Gastroesophageal sphincter (tissue), 3 donors: ENCODE measurements around the gene FGF23.

ENCODE experiments used
- POLR2AphosphoS5 ChIP-seq: sonication (generic); formaldehyde crosslinking; IDR thresholded peaks from one replicate; pipeline ENCODE4 v1.6.1; 2017; ENCODE audit warnings: antibody characterized with exemption
- TF ChIP-seq, protein P1 (sequence below), 4 experiments: fragments of 200-600 bp in 2 of 4; fragments of 450-650 bp in 2 of 4; sonication (generic) in 1 of 4; IDR thresholded peaks; one replicate each; pipeline ENCODE4 v1.5.1; 2017 to 2019; ENCODE audit warnings: antibody characterized with exemption in 4 of 4, mild to moderate bottlenecking in 2 of 4, moderate library complexity in 2 of 4

DNA sequence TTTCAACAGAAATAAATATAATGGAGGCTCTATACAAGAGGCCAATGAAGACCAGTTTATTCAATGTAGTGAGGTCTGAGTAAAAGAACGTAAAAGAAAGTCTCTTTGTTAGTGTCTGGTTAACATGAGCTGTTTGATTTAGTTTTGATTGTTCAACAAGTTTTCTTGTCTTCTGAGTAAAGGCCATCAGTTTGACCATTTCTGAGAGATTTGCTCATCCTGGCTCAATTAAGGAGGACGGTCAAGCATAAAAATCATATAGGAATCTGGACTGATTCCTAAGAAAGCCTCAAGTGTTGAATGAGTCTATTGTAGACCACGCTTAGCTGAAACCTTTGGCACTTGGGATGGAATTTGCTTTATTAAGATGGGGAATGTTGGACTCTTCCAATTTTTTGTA is 32.5 kb upstream of the FGF23 start:
- TF ChIP-seq, protein P1, sequence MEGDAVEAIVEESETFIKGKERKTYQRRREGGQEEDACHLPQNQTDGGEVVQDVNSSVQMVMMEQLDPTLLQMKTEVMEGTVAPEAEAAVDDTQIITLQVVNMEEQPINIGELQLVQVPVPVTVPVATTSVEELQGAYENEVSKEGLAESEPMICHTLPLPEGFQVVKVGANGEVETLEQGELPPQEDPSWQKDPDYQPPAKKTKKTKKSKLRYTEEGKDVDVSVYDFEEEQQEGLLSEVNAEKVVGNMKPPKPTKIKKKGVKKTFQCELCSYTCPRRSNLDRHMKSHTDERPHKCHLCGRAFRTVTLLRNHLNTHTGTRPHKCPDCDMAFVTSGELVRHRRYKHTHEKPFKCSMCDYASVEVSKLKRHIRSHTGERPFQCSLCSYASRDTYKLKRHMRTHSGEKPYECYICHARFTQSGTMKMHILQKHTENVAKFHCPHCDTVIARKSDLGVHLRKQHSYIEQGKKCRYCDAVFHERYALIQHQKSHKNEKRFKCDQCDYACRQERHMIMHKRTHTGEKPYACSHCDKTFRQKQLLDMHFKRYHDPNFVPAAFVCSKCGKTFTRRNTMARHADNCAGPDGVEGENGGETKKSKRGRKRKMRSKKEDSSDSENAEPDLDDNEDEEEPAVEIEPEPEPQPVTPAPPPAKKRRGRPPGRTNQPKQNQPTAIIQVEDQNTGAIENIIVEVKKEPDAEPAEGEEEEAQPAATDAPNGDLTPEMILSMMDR (IDR thresholded peaks at IDR 0.05): no peak
- no peak for TF ChIP-seq POLR2AphosphoS5
